HG03039 (cell line): ENCODE results near the gene FAU.
A peak's percentile ranks its signal among the peaks of the same experiment; 100 is the strongest.
"Not testable (repeated sequence)": the region's sequence is repeated elsewhere in the genome, so short reads cannot be mapped to it uniquely, and the experiment has no call there.

Experiments used
- ATAC-seq: cut with Tn5 transposase; IDR thresholded peaks from one replicate; pipeline ENCODE4 v1.9.1; 2021; ENCODE audit warnings: mild to moderate bottlenecking, moderate library complexity; ENCODE audit not compliant: unreplicated experiment

Gene FAU

DNA sequence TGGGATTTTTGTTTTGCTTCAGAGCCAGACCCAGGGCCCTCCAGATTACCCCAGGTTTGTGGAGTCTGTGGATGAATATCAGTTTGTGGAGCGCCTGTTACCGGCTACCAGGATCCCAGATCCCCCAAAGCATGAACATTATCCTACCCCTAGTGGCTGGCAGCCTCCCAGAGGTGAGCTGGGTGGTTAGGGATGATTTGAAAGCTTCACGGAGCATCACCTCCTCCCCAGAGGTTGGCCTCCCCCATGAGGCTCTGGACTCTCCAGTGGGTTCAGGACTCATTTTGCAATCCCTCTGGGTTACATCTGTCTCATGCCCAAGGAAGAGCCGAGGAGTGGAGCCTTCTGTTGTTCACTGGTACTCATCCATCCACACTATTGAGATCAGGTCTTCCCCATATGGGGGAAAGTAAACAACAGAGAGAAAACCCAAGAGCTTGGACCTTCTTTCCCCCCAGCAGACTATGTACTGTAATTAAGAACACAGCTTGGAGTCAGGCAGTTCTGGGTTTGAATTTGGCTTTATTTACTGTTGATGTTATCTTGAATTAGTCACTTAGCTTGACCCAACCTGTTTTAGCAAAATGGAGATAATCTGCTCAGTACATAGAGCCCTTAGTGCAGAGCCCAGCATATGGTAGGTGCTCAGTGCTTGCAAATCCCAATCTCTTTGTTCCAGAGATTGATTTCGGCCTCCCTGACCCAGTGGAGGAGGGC is 2.7 kb upstream of the FAU start:
- no peak for ATAC-seq

DNA sequence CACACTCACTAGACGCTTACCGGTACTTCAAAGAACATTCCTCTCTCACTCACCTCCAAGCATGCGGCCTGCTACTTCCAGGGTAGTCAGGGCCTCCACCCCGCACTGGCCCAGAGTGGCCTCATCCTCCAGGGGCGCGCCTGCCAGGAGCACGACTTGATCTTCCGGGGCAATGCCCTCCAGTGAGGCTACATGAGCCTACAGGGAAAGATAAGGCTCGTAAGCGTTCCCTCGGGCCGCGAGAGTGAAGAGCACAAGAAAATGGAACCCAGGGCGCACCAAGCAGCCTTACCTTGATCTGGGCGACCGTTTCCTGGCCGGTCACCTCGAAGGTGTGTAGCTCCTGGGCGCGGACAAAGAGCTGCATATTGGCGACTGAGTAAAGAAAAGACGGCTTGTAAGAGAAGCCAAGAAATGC is 478 bp downstream of the FAU start:
- ATAC-seq: no peak

GRCh38 chr11:65120831-65121230 is 1.1 kb downstream of the FAU start:
- ATAC-seq: no peak

GRCh38 chr11:65119670-65119995 is 2.3 kb downstream of the FAU start:
- no peak for ATAC-seq

DNA sequence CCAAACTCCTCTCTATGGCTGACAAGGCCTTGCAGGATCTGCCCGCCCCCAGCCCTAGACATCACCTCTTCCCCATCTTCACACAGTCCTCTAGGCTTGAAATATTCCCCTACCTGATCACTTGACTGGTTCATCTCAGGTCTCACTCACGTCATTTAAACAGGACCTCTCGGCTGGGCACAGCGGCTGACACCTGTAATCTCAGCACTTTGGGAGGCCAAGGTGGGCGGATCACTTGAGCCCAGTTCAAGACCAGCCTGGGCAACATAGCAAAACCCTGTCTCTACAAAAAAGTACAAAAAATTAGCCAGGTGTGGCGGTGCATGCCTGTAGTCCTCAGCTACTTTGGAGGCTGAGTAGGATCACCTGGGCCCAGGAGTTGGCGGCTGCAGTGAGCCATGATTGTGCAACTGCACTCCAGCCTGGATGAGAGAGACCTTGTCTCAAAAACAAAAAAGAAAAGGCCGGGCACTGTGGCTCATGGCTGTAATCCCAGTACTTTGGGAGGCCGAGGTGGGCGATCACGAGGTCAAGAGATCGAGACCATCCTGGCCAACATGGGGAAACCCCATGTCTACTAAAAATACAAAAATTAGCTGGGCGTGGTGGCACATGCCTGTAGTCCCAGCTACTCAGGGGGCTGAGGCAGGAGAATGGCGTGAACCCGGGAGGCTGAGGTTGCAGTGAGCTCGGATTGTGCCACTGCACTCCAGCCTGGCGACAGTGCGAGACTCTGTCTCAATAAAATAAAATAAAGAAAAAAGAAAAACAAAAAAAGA is 2.9 kb downstream of the FAU start:
- ATAC-seq: not testable (repeated sequence)

GRCh38 chr11:65118097-65118837 is 3.7 kb downstream of the FAU start:
- ATAC-seq: no peak

- ATAC-seq: peak; percentile 49
These were observed 4.5 kb downstream of the FAU start, which contains the start of gene ZNHIT2 for GRCh38 chr11:65117206-65118096. ZNHIT2 (minus strand) TSS chr11:65117701; CDS start chr11:65117653, 48 bp downstream.

GRCh38 chr11:65116370-65117205 is 5.3 kb downstream of the FAU start:
- no peak for ATAC-seq

DNA sequence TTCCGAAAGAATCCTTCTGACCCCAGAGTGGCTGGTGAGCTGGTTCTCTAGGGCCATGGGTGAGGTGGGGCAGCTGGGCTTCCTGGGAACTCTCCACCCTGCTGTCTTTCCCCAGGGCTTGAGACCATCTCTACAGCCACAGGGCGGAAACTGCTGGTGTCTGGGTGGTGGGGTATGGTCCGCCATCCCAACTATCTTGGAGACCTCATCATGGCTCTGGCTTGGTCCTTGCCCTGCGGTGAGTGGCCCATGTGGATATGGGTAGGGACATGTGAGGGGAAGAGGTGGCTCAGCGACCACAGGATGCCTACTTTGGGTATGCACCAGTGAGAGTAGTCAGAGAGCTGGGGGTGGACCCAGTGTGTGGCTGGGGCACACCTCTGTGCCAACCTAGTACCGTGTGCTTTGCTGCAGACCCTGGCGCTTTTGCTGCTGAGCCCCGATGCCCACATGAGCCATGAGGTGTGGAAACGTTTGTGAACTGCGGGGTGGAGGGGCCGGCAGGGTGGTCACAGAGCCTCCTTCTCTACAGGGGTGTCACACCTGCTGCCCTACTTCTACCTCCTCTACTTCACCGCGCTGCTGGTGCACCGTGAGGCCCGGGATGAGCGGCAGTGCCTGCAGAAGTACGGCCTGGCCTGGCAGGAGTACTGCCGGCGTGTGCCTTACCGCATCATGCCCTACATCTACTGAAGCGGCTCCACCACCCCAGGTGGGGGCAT is 6.4 kb downstream of the FAU start:
- ATAC-seq: no peak

GRCh38 chr11:65114538-65115171 is 7.3 kb downstream of the FAU start:
- no peak for ATAC-seq

DNA sequence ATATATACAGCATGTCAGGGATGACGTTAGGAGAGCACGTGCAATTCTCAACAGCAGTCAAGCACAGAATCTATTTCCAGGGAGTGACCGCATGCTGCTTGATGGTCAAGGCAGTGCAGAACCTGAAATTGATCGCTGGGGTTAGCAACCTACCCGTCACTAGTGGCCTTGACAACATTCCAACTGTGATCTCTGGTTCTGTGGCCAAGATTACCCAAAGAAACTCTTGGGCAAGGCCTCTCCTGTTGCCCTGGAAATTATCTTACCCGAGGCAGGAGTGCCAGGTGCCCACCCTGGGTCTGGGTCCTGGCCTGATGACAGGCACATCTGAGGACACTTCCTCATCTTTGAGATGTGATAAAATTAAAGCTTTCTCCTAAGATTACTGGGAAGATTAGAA is 8.1 kb downstream of the FAU start:
- ATAC-seq: no peak

- ATAC-seq: no peak
These were observed 8.6 kb downstream of the FAU start for GRCh38 chr11:65113361-65113756.

DNA sequence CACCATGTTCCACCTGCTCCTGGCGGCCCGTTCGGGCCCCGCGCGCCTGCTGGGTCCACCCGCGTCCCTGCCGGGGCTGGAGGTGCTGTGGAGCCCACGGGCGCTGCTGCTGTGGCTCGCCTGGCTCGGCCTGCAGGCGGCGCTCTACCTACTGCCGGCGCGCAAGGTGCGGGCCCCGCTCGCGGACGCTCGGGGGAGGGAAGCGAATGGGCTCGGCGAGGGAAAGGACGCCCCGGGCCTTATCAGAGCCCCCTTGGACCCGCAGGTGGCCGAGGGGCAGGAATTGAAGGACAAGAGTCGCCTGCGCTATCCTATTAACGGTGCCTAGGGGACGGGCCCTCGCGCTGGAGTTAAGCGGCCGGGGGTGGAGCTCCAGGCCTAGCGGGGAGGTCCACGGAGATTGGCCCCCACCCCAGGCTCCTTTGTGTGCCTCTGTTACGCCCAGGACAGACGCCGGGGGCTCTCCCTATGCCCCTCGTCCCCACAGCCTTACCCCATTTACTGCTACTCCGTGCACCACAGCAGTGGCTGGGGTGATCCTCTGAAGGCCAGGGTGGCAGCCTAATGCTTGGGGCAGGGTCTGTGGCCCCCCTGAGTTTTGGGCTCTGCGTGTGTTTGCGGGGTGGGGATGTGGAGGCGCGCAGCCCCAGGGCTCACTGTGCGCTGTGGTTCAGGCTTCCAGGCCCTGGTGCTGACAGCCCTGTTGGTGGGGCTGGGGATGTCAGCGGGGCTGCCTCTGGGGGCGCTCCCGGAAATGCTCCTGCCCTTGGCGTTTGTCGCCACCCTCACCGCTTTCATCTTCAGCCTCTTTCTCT is 9.2 kb downstream of the FAU start:
- ATAC-seq: no peak

DNA sequence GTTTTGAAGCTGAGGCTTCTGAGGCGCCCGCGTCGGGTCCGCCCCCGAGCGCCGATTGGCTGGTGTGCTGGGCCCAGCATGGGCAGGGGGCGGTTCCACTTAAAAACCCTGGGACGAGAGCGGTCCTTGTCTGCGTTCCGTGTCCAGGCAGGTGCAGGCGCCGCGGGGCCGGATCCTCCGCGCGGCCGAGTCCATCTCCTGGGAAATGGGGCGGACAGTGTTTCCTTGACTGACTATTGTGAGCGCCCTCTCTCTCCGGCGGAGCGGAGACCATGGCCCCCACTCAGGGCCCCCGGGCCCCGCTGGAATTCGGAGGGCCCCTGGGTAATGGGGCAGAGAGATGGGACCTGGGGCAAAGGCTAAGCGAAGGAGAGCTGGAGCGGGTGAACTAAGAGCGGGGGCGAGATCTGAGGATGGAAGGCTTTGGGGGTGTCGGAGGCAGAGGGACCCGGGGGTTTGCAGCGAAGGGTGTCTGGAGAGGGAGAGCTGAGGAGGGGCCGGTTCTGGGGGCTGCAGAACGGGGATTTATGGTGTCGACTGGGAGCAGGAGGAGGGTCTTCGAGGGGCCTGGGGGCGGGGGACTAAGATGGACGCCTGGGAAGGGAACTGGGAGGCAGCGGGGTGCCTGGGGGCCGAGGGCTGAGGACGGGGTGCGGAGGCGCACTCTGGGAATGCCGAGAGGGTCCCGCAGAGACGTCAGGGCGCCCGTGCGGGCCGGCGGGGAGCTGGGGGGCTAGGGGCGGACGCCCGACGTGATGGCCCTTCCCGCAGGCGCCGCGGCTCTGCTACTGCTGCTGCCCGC is 10.0 kb downstream of the FAU start, which contains the start of gene TM7SF2:
TSS of gene TM7SF2 (plus strand) at position 129 of the 802 bp plus-strand sequence. CDS start at position 273, 144 bp downstream.
- peak; percentile 63 for ATAC-seq

- no peak for ATAC-seq
These were observed 10.7 kb downstream of the FAU start for GRCh38 chr11:65111159-65111743.

GRCh38 chr11:65110354-65110861 is 11.5 kb downstream of the FAU start:
- no peak for ATAC-seq
